Ishikawa (cell line): Measurements from ENCODE around the gene NCOA4.

ENCODE experiments used
- CEBPB ChIP-seq: IDR thresholded peaks from 2 replicates; pipeline ENCODE4 v1.6.1; 2012
- CREB1 ChIP-seq: IDR thresholded peaks from 2 replicates; pipeline ENCODE4 v1.6.1; 2012; ENCODE audit warnings: low read depth
- EGR1 ChIP-seq: IDR thresholded peaks from 2 replicates; pipeline ENCODE4 v1.6.1; 2012
- EP300 ChIP-seq: IDR thresholded peaks from 2 replicates; pipeline ENCODE4 v1.6.1; 2012; ENCODE audit warnings: borderline replicate concordance
- FOXM1 ChIP-seq: IDR thresholded peaks from 2 replicates; pipeline ENCODE4 v1.6.1; 2012; ENCODE audit warnings: low read depth, borderline replicate concordance
- RAD21 ChIP-seq: IDR thresholded peaks from 2 replicates; pipeline ENCODE4 v1.6.1; 2012; ENCODE audit warnings: low read depth
- TAF1 ChIP-seq: IDR thresholded peaks from 2 replicates; pipeline ENCODE4 v1.6.1; 2012; ENCODE audit warnings: low read depth, mild to moderate bottlenecking
- TEAD4 ChIP-seq: IDR thresholded peaks from 2 replicates; pipeline ENCODE4 v1.6.1; 2012
- TF ChIP-seq, protein P1 (sequence below): IDR thresholded peaks from 2 replicates; pipeline ENCODE4 v1.6.1; 2012; ENCODE audit warnings: low read depth, mild to moderate bottlenecking
- TF ChIP-seq, protein P2 (sequence below): IDR thresholded peaks from 2 replicates; pipeline ENCODE4 v1.6.1; 2012
- TF ChIP-seq, protein P3 (sequence below): IDR thresholded peaks from 2 replicates; pipeline ENCODE4 v1.6.1; 2012

DNA sequence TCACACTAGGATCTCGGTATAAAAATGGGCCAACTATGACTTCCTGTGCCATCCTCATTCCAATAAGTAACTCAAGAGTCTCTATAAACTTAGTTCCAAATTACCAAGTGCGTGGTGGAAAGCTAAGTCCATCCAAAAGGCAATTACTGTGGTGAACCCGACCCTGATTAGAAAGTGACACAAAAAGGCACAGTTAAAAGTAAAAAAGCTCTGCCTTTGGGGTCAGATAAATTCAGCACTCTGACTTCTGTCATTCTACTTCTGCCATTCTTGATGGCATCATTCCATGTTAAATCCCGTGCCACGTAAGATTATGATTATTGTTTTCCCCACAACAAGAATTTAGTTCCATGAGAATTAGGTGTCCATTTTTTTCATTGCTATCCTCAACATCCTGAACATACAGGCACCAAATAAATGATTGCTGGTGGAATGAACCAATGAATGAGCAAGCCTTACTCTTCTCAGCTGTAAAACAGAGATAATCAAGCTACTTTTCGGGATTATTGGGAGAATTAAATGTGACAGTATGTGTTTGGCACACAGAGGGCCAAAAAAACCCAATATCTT is 877 bp downstream of the NCOA4 start:
- TF ChIP-seq EP300 (no peak), TEAD4 (no peak), EGR1 (no peak), TAF1 (no peak), RAD21 (no peak), CEBPB (no peak), CREB1 (no peak), FOXM1 (no peak)
- TF ChIP-seq, protein P1, sequence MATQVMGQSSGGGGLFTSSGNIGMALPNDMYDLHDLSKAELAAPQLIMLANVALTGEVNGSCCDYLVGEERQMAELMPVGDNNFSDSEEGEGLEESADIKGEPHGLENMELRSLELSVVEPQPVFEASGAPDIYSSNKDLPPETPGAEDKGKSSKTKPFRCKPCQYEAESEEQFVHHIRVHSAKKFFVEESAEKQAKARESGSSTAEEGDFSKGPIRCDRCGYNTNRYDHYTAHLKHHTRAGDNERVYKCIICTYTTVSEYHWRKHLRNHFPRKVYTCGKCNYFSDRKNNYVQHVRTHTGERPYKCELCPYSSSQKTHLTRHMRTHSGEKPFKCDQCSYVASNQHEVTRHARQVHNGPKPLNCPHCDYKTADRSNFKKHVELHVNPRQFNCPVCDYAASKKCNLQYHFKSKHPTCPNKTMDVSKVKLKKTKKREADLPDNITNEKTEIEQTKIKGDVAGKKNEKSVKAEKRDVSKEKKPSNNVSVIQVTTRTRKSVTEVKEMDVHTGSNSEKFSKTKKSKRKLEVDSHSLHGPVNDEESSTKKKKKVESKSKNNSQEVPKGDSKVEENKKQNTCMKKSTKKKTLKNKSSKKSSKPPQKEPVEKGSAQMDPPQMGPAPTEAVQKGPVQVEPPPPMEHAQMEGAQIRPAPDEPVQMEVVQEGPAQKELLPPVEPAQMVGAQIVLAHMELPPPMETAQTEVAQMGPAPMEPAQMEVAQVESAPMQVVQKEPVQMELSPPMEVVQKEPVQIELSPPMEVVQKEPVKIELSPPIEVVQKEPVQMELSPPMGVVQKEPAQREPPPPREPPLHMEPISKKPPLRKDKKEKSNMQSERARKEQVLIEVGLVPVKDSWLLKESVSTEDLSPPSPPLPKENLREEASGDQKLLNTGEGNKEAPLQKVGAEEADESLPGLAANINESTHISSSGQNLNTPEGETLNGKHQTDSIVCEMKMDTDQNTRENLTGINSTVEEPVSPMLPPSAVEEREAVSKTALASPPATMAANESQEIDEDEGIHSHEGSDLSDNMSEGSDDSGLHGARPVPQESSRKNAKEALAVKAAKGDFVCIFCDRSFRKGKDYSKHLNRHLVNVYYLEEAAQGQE: no peak
- TF ChIP-seq, protein P2, sequence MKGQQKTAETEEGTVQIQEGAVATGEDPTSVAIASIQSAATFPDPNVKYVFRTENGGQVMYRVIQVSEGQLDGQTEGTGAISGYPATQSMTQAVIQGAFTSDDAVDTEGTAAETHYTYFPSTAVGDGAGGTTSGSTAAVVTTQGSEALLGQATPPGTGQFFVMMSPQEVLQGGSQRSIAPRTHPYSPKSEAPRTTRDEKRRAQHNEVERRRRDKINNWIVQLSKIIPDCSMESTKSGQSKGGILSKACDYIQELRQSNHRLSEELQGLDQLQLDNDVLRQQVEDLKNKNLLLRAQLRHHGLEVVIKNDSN: no peak
- TF ChIP-seq, protein P3, sequence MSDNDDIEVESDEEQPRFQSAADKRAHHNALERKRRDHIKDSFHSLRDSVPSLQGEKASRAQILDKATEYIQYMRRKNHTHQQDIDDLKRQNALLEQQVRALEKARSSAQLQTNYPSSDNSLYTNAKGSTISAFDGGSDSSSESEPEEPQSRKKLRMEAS: no peak
